ENCODE measurements around the gene DNMT3L. TPM values are rescaled to one million over a fixed set of nuclear protein-coding genes. Genes with fewer than 3 reads are reported as not detected.
A peak's percentile ranks its signal among the peaks of the same experiment; 100 is the strongest.

DNMT3L gene
- total RNA-seq, 4 donors from 2014 or later, result not detected

GRCh38 chr21:44272284-44272858 lies 10.7 kb upstream of the DNMT3L start:
- no peak overlapping the region for H3K27ac ChIP-seq
- TF ChIP-seq EP300 (IDR thresholded peaks at IDR 0.05) (no peak), CTCF (IDR thresholded peaks at IDR 0.05) (no peak), POLR2A (IDR thresholded peaks at IDR 0.05) (no peak)
- no peaks in the 10 kb centered on the region for H3K4me1 ChIP-seq
- H3K9me3 ChIP-seq, result peaks cover 0 to 6% (median 0%) of the 10 kb centered on the region in 4 donors
- H3K36me3 ChIP-seq, result no peaks in the 10 kb centered on the region
- WGBS, 2 donors, result 83 to 89% methylated on average over 8 to 17 of the region's 18 CpGs
- no peaks in the 10 kb centered on the region for H3K27me3 ChIP-seq
- no peak for DNase-seq (ENCODE audit: low spot score in 2 of 2)
- no peak overlapping the region for H3K4me3 ChIP-seq

DNA sequence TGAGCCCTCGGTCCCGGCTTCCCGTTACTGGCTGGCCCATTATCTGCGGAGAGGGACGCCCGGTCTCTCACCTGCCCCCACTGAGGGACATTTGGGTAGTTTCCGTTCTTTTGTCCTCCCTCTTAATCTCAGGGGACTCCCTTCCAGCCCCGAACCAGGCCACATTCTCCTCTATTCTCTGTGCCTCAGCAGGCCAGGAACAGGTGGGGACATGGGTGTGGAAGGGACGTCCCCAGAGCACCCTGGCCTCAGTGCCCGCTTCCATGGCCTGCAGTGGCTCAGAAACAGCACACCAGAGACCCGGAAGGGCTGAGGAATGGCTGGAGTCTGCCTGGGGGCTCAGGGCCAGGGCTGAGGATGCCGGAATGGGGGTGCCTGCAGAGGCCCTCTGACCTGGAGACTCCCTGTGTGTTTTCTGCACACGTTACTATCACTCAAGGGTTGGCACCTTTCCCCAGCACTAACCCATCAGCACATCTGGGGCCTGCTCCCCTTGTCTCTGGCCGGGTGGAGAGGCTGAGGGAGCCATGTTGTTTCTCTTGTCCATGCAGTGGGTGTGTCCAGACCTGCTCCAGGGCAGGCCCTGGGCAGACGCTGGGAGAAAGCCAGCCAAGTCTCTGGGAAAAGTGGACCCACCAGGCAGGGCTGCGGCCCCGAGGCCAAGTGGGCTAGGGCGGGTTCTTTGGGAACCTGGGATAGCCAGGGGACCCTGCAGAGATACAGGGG lies 10.0 kb upstream of the DNMT3L start:
- no peak overlapping the region for H3K4me3 ChIP-seq
- WGBS, 2 donors, result 82 to 83% methylated on average over 18 of the region's 18 CpGs

DNA sequence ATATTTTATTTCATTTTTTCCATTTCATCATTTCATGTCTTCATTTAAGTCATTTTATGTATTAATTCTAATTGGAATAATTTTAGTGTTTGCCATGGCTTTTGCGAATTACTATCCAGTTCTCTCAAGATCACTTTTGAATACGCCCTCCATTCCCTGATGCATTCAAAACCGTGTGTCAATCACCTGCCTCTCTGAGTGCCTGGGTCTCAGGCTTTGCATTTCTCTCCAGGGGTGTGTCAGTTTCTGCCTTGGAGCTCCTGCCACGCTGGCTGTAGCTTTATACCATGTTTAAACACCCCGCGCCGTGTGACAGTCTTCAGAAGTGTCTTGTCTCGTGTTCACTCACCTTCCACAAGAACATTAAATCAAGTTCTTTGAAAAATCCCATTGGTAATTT lies 7.4 kb upstream of the DNMT3L start:
- no peaks in the 10 kb centered on the region for H3K27me3 ChIP-seq

More for the DNA sequence above, 10.0 kb upstream of the DNMT3L start:
- DNase-seq (ENCODE audit: low spot score in 2 of 2), result no peak
- Histone ChIP-seq H3K27ac (no peak overlapping the region), H3K4me1 (no peaks in the 10 kb centered on the region), H3K27me3 (no peaks in the 10 kb centered on the region), H3K9me3 (peaks cover 0 to 6% (median 0%) of the 10 kb centered on the region in 4 donors), H3K36me3 (no peaks in the 10 kb centered on the region)
- TF ChIP-seq EP300 (IDR thresholded peaks at IDR 0.05), result no peak
- TF ChIP-seq POLR2A (IDR thresholded peaks at IDR 0.05), result no peak
- no peak for TF ChIP-seq CTCF (IDR thresholded peaks at IDR 0.05)

GRCh38 chr21:44267655-44268142 lies 6.0 kb upstream of the DNMT3L start:
- Histone ChIP-seq H3K27ac (no peak overlapping the region), H3K9me3 (no peaks in the 10 kb centered on the region)
- TF ChIP-seq POLR2A (IDR thresholded peaks at IDR 0.05) (no peak), EP300 (IDR thresholded peaks at IDR 0.05) (no peak), CTCF (IDR thresholded peaks at IDR 0.05) (peak in 3 of 5 experiments; percentile 6 to 37 (median 12))

More for the DNA sequence above, 7.4 kb upstream of the DNMT3L start:
- Histone ChIP-seq H3K4me1 (no peaks in the 10 kb centered on the region), H3K36me3 (no peaks in the 10 kb centered on the region), H3K27ac (no peak overlapping the region), H3K9me3 (no peaks in the 10 kb centered on the region), H3K4me3 (no peak overlapping the region)
- 74 to 87% methylated on average over 8 of the region's 8 CpGs for WGBS, 2 donors
- TF ChIP-seq POLR2A (IDR thresholded peaks at IDR 0.05) (no peak), EP300 (IDR thresholded peaks at IDR 0.05) (no peak), CTCF (IDR thresholded peaks at IDR 0.05) (no peak)
- DNase-seq (ENCODE audit: low spot score in 2 of 2), result no peak

GRCh38 chr21:44265734-44266270 lies 4.1 kb upstream of the DNMT3L start:
- no peak for DNase-seq (ENCODE audit: low spot score in 2 of 2)
- Histone ChIP-seq H3K9me3 (peaks cover 0 to 1% (median 0%) of the 10 kb centered on the region in 4 donors), H3K36me3 (no peaks in the 10 kb centered on the region), H3K27me3 (no peaks in the 10 kb centered on the region), H3K4me1 (no peaks in the 10 kb centered on the region), H3K27ac (no peak overlapping the region), H3K4me3 (no peak overlapping the region)
- 93 to 96% methylated on average over 7 to 17 of the region's 17 CpGs for WGBS, 2 donors
- TF ChIP-seq POLR2A (IDR thresholded peaks at IDR 0.05), result no peak
- TF ChIP-seq CTCF (IDR thresholded peaks at IDR 0.05), result no peak
- no peak for TF ChIP-seq EP300 (IDR thresholded peaks at IDR 0.05)

More at GRCh38 chr21:44267655-44268142, 6.0 kb upstream of the DNMT3L start:
- Histone ChIP-seq H3K4me3 (no peak overlapping the region), H3K4me1 (no peaks in the 10 kb centered on the region), H3K36me3 (no peaks in the 10 kb centered on the region), H3K27me3 (no peaks in the 10 kb centered on the region)
- WGBS, 2 donors, result 77 to 80% methylated on average over 19 of the region's 19 CpGs
- DNase-seq (ENCODE audit: low spot score in 2 of 2), result peak in 1 of 2 donors; percentile 15
